GM19035 (cell line): ENCODE measurements around the gene SLC6A12.
"Not testable (repeated sequence)": the region's sequence is repeated elsewhere in the genome, so short reads cannot be mapped to it uniquely, and the experiment has no call there.

Experiments used
- ATAC-seq: cut with Tn5 transposase; IDR thresholded peaks from one replicate; pipeline ENCODE4 v1.9.1; 2021; ENCODE audit not compliant: unreplicated experiment

The SLC6A12 gene

DNA sequence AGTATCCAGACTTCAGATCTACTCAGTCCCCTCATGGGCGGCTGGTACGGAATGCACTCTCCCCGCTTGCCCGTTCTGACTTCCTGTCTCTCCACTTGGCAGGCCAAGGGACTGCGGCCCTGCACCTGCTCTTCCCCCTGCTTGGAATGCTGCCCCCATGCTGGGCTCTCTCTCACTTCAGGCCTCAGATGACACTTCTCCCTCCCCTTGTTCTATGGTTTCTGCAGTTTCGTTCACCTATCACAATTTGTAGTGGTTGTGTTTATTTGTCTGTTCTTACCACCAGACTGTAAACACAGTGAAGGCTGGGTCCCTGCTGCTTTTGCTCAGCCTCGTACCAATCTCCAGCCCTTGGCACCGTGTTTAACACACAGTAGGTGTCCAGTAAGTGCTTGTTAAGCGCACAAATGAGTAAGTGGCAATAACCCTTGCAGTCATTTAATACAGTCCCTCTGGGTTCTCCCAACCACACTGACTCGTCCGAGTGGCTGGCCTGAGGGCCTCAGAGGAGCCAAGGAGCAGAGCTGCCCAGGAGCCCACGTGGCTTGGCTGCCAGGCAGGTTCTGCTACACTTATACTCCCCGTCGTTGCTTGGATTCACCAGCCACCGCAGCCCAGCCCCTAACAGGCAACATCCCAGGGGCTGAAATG, 11.8 kb downstream of the SLC6A12 start:
- no peak for ATAC-seq

DNA sequence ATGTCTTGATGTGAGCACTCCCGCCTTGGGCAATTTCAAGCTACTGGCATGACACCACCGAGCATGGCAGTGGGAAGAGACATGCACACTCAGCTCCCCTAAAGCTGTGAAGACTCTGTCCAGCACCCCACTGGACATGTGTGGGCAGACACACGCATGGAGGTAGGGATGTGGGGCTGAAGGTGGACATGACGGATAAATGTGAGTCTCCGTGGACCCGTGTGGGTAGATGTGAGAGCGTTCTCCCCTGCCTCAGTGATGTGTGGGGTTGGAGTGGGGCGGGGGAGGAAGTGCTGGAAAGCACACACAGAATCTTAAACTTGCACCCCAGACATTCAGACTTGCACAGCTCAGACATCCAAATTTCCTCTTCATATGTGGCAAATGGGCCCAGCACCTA, 12.6 kb downstream of the SLC6A12 start:
- no peak for ATAC-seq

DNA sequence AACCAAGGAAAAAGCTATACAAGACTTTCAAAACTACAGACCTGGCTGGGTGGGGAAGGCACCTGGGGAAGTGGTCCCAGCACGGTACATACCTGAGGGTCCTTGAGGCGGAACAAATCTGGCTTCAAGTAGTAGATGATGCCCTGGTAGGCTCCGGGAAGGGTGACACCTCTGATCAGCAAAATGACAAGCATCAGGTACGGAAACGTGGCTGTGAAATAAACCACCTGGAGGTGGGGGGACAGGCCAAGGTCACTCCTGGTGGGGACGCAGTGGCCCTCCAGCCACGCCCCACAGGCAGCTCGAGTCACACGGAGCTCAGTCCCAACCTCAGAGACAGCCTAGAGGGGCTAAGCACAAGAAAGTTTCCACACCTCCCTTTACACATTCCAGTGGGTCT, 15.3 kb downstream of the SLC6A12 start:
- ATAC-seq, result no peak

DNA sequence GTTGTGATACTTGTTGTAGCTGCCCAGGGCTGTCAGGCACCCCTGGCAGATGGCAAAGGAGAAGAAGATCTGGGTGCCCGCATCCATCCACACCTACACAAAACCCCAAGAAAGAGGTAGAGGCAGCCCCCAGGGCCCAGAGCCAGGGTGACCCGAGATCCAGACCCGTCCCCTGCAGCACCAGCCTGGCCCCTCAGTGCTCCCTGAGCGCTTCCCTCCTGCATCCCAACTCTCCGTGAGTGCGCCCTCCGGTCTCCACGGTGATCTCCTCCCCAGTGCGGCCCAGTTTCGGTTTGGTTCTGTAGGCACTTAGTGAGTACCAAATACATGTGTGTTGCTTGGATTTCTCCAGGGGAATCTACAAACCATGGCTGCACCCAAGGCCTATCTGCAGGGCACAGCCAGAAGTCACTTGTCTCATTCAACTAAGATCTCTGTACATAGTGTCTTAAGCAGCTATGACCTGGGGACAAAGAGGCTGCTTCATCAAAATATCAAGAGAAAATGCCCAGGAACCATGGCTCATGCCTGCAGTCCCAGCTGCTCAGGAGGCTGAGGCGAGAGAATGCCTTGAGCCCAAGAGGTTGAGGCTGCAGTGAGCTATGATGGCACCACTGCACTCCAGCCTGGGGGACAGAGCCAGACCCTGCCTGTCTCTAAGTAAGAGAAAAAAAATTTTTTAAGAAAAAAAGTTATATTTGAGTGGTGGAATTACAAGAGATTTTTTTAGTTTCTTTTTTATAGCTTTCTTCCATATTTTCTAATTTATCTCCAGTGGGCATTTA, 15.9 kb downstream of the SLC6A12 start:
- no peak for ATAC-seq

DNA sequence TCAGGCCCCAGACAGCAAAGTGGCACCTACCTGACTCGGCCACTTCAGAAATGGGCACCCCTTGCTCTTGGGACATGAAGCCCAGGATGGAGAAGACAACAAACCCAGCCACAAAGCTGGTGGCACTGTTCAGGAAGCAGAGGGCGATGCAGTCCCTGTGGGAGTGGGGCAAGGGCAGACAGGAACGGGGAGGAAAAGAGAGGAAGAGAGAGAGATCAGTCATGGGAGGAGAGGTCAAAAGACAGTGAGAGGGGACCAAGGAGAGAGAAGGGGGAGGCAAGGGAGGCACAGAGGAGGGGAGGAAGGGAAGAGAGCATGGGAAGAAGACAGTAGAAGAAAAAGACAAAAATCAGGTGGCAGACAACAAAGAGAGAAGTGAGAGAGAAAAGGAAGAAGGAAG, 16.6 kb downstream of the SLC6A12 start:
- ATAC-seq, result no peak

DNA sequence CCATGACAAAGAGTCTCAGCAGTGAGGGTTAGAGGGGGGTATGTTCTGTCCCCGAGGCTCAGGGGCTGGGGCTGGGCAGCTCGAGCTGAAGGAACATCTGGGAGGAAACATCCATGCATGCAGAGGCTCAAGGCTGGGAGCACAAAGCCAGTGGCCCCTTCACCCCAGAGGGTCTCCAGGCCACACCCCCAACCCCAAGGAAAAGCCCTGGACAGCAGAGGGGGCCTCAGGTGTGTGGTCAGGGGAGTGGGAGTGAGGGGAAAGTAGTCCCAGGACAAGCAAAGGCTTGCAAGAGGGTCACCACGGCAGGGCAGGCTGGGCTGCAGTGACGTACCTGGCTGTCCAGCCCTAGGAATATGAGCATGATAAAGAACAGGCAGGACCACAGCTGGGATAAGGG, 17.5 kb downstream of the SLC6A12 start:
- ATAC-seq, result no peak

DNA sequence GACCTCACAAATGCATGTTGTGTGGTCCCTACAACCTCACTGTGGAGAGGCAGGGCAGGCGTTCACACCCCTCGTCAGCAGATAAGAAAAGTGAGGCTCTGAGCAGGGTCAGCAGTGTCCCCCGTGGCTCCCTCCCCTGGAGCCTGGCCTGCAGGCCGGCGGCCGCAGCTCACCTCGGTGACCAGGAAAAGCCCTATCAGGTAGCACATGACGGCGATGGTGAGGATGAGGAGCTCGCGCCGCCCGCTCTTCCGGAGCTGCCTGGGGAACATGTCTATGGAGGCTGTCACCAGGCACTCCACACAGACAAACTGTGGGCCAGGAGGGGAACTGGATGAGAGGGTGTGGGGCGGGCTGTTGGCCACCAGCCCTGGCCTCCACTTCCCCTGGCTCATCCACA, 18.0 kb downstream of the SLC6A12 start:
- ATAC-seq, result no peak

DNA sequence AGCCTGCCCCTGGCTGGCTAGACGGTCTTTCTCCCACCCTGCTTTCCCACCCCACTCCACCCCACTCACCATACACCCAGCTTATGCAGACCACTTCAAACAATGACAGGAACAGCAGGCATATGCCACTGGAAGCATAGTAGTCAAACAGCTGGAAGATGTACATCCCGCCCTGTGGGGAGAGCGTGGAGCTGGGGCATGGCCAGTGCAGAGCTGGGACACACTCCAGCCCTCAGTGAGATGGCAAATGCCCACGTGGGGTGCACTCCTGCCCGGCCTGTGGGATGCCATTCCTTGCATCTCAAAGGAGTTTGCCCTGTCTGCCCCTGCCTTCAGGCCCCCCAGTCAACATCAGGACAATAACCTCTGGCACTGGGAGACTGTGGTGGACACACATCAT, 18.8 kb downstream of the SLC6A12 start:
- ATAC-seq, result no peak

DNA sequence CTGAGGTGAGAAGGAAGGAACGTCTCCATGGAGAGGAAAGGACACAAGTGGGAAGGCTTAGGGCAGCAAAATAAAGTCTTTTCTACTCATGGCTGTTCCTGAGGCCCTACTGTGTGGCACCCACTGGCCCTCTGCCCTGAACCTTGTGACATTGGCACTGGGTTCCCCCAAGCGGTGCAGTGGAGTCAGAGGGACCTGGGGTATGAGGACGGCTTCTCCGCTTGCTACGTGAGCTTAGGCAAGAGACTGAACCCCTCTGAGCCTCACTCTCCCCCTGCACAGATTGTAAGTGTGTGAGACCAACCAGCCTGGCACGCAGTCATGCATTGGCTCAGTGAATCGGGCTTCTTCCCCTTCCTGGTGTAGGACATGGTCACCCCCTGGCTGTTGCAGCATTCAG, 19.7 kb downstream of the SLC6A12 start:
- ATAC-seq, result no peak

DNA sequence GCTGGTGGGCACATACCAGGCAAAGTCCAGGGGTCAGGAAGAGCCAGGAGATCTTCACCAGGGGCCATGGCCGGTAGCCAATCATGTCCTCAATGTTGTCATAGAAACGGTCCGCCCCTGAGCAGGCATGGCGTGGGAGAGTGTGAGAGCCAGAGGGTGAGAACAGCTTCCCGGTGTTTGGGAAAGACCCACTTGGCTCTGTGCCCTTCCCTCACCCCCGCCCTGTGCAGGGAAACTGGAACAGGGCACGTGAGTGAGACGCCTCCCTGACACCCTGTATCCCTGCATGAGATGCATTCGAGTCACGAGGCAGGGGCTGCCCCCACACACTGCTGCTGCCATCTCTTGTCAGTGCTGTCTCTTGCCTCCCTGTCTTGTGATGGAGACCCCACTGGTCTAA, 20.7 kb downstream of the SLC6A12 start:
- ATAC-seq, result no peak

DNA sequence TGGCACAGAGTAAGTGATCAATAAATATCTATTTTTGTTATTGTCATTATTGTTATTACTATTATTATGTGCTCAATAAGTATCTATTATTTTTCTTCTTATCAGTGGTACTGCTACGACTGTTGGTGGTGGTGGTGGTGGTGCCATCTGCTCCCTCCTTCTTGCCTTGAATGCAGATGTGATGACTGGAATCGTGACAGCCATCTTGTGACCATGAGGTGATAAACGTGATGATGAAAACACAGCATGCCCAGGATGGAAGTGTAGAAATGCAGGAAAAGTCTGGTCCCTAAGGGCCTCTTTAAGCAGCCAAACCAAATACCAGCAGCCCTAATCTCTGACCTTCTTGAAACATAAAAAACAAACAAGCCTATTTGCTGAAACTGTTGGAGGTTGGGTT, 22.4 kb downstream of the SLC6A12 start:
- no peak for ATAC-seq

DNA sequence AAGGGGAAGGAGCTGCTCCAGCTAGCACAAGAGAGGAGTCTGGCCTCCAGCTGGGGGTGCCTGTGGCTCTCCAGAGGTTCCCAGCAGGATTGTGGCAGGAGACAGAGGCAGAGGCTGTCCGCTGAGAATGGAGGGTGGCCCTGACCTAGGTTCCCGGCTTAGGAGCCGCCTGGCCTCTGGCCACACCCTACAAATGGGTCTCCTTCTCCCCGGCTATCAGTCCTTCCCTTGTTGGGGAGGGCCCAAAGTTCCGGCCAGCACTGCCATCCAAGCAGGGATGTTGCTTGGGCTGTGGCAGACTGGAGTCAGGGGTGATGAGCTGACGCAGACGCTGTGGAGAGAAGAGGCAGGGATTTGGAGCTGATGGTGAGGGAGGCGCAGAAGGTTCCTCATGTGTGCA, 23.1 kb downstream of the SLC6A12 start:
- no peak for ATAC-seq

DNA sequence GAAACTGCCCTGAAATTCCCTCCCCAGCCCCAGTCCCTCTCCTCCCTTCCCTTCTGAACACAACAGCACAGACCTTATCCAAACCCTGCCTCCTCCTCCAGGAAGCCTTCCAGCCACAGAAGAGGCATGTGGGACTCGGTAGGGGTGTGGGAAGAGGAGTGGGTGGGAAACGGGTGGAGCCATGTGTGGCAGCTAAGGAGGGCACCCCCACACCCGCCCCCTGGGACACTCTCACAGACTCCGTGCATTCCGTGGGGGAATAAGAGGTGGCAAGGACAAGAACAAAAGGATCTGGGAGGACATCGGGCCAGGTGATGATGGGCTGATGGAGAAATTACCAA, 24.4 kb downstream of the SLC6A12 start:
- ATAC-seq, result no peak

DNA sequence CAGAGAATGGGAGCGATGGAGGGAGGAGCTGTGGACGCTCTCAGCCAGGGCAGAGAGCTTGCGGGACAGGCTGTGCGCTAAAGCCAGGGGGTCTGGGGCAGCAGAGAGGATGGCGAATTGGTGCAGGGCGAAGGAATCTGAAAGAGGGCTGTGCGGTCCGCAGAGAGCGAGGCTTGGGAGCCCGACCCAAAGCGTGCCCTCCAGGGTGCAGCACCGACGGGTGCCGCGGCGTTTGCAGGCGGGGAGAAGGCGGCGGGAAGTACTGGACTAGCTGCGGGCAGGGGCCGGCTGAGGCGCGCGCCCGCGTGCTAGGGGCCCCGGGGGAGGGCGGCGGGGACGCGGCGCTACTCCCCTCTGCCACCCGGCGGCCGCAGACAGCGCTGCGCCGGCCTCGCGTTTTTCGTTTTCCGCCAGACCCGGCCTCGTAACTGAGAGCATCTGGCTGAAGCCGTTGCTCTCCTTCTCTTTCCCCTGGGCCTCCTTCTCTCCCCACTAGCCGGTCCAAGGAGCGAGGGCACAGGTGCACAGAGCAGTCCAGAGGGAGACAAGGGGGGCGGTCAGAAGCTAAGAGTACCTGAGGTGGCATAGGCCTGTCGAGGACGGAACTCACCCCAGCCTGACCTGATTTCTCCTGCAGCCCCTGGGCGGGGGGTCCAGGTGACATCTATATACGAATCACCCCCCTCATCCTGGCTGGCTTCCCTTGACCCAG, 24.9 kb downstream of the SLC6A12 start:
- no peak for ATAC-seq

DNA sequence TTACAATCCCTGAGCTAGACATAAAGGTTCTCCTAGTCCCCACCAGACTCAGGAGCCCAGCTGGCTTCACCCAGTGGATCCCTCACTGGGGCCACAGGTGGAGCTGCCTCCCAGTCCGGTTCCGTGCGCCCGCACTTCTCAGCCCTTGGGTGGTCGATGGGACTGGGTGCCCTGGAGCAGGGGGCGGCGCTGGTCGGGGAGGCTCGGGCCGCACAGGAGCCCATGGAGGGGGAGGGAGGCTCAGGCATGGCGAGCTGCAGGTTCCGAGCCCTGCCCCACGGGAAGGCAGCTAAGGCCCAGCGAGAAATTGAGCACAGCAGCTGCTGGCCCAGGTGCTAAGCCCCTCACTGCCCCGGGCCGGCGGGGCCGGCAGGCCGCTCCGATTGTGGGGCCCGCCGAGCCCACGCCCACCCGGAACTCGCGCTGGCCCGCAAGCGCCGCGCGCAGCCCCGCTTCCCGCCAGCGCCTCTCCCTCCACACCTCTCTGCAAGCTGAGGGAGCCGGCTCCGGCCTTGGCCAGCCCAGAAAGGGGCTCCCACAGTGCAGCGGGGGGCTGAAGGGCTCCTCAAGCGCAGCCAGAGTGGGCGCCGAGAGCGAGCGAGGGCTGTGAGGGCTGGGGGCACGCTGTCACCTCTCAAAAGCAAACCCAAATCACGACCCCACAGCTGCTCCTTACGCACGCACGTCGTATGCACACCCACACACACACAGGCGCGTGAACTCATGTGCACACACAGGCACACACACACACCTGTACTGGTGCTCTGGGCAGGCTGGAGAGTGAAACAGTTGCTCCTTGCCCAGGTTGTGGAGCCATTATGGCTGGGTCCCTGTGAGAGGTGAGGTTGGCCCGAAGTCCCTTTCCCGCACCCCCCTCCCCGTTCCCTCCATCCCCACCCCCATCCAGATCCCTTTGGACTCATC, 25.7 kb downstream of the SLC6A12 start:
- not testable (repeated sequence) for ATAC-seq

DNA sequence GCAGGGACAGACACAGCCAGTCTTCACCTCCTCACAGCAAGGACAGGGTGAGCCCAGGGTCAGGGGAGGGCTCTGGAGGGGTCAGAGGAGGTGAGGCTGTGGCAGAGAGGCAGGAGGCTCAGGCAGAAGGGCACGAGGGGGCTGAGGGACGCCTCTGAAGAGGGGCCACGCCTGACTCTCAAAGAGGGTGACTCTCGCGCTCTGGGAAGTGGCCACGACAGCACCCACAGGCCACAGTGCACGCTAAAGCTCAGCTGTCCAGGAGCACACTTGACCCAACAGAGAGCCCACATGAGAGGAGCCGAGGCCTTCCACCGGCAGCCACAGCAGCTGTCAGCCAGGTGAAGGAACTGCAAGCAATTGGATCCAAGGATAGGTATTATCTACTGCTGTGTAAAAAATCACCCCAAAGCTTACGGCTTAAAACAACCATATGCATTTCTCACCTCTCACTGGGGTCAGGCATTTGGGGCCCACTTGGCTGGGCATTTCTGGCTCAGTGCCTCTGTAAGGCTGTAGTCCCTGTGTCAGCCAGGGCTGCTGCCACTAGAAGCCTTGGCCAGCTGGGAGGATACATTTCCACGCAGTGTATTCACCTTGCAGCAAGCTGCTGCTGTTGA, 27.8 kb downstream of the SLC6A12 start:
- no peak for ATAC-seq

DNA sequence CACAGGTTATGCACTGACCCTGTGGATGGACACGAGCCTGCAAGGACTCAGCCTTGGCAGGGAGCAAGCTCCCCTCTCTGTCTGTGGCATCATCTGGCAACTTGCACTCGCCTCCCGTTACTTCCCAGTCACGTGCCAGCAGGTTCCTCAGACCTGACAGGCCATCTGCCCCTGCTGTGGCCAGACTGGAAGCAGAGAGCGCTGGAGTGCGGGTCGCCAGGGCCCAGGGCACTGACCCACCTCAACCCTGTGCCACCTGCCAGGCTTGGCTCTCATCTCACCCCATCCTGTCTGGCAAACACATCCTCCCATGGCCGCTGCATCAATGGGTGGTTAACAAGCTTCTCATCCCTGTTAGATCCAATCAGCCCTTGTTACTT, 28.4 kb downstream of the SLC6A12 start:
- ATAC-seq, result no peak

DNA sequence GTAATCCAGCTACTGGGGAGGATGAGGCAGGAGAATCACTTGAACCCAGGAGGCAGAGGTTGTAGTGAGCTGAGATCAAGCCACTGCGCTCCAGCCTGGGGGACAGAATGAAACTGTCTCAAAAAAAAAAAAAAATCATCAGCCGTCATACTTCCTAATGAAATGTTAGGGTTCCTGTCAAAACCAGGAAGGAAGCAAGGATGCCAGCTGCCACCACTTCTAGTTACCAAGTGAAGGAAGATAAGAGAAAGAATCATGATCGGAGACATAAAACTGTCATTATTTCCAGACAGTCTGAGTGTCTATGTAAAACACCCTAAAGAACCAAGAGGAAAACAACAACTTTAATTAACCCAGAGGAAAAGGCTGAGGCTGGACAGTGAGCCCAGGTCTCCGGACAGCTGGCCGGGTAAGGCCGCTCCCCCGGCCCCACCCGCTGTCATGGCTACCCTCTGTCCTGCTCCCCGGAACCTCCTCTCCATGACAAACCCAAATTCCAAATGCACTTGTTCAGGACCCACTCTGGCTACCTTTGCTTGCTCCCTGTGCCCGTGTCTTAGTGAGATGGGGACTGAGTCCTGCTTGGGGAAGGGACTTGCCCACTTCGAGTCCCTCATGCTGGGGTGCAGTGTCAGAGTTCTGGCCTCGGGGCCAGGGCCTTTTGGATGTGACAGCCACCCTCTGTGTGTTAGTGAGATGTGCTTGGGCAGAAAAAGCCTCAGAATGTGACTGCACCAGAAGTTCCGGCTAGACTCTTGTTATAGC, 29.0 kb downstream of the SLC6A12 start:
- ATAC-seq, result no peak

DNA sequence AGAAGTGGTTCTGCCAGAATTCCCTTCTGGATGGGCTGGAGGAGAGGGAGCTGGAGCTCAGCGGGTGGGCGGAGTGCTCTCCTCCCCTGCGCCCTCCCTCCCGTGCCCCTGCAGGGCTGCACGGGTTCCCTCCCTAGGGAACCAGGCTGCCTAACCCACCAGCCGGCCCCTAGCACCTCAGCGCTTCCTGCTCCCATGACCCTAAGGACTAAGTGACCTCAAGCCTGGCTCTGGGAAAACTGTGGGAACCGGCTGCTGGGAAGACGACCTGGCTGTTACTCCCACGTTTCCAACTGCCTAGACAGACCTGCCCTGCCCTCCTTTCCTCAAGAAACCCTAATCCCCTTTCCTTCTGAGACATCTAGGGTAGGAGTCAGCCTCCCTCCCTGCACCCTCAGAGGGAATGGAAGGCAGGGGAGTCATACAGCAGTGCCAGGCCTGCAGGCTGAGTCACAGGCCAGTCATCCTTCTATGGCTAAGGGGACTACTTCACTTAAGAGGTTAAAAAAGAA, 31.5 kb downstream of the SLC6A12 start:
- no peak for ATAC-seq

DNA sequence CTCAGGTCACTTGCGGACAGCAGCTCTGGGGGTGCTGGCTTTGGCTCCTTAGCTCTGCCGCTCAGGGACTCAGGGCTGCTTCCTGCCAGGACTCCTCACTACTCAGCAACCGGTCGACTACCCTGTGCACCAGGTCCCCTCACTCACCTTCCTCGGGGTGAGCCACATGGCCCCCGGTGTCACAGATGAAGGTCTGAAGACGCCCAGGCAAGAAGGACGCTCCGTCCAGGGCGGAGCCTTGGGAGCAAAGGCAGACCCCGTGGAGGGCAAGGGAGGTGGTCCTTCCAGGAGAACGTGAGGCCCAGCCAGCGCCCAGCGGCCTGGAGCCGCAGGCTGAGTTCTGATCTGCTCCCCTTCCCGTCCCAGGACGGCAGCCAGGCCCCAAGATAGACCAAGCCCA, 32.0 kb downstream of the SLC6A12 start:
- ATAC-seq, result no peak
